ENCODE data around the gene ASB18. TPM values are rescaled to one million over a fixed set of nuclear protein-coding genes. Genes with fewer than 3 reads are reported as not detected.

The ASB18 gene
- not detected for total RNA-seq

GRCh38 chr2:236264256-236264655 lies at the start of gene ASB18:
ASB18 (minus strand) TSS chr2:236264406; CDS start chr2:236264345, 61 bp downstream.
- H3K9me3 Mint-ChIP-seq: peaks cover 4% of the 10 kb centered on the region
- H3K4me3 Mint-ChIP-seq: no peak within 1 kb of the TSS
- no peaks in the 10 kb centered on the region for H3K4me1 Mint-ChIP-seq
- no peak for DNase-seq
- H3K27me3 Mint-ChIP-seq: peaks cover 32% of the 10 kb centered on the region
- no peaks in the 10 kb centered on the region for H3K36me3 Mint-ChIP-seq
- no peak within 1 kb of the TSS for H3K27ac Mint-ChIP-seq

- Mint-ChIP-seq H3K4me3 (no peak overlapping the region), H3K9me3 (peaks cover 11% of the 10 kb centered on the region), H3K36me3 (no peaks in the 10 kb centered on the region), H3K4me1 (no peaks in the 10 kb centered on the region), H3K27me3 (no peaks in the 10 kb centered on the region), H3K27ac (no peak overlapping the region)
- DNase-seq: no peak
Observed at GRCh38 chr2:236311286-236311685, 47.1 kb upstream of the ASB18 start.

- no peaks in the 10 kb centered on the region for H3K36me3 Mint-ChIP-seq
- no peak overlapping the region for H3K4me3 Mint-ChIP-seq
- no peaks in the 10 kb centered on the region for H3K27me3 Mint-ChIP-seq
- H3K27ac Mint-ChIP-seq: no peak overlapping the region
- DNase-seq: no peak
- H3K9me3 Mint-ChIP-seq: peaks cover 11% of the 10 kb centered on the region
- H3K4me1 Mint-ChIP-seq: no peaks in the 10 kb centered on the region
Observed at GRCh38 chr2:236309669-236310029, 45.4 kb upstream of the ASB18 start.

- H3K4me1 Mint-ChIP-seq: no peaks in the 10 kb centered on the region
- no peak for DNase-seq
- H3K36me3 Mint-ChIP-seq: no peaks in the 10 kb centered on the region
- no peaks in the 10 kb centered on the region for H3K27me3 Mint-ChIP-seq
- H3K4me3 Mint-ChIP-seq: no peak overlapping the region
- peaks cover 11% of the 10 kb centered on the region for H3K9me3 Mint-ChIP-seq
- H3K27ac Mint-ChIP-seq: no peak overlapping the region
Observed at GRCh38 chr2:236308855-236309668, 44.9 kb upstream of the ASB18 start.

- H3K27me3 Mint-ChIP-seq: no peaks in the 10 kb centered on the region
- H3K4me3 Mint-ChIP-seq: no peak overlapping the region
- peaks cover 5% of the 10 kb centered on the region for H3K9me3 Mint-ChIP-seq
- no peaks in the 10 kb centered on the region for H3K4me1 Mint-ChIP-seq
- DNase-seq: no peak
- H3K36me3 Mint-ChIP-seq: no peaks in the 10 kb centered on the region
- H3K27ac Mint-ChIP-seq: no peak overlapping the region
Observed at GRCh38 chr2:236307641-236308040, 43.4 kb upstream of the ASB18 start.

- H3K9me3 Mint-ChIP-seq: peaks cover 3% of the 10 kb centered on the region
- H3K27me3 Mint-ChIP-seq: no peaks in the 10 kb centered on the region
- no peaks in the 10 kb centered on the region for H3K36me3 Mint-ChIP-seq
- no peak overlapping the region for H3K4me3 Mint-ChIP-seq
- no peak overlapping the region for H3K27ac Mint-ChIP-seq
- no peak for DNase-seq
- no peaks in the 10 kb centered on the region for H3K4me1 Mint-ChIP-seq
Observed at GRCh38 chr2:236306825-236307540, 42.8 kb upstream of the ASB18 start.

- H3K9me3 Mint-ChIP-seq: no peaks in the 10 kb centered on the region
- H3K27ac Mint-ChIP-seq: no peak overlapping the region
- H3K4me3 Mint-ChIP-seq: no peak overlapping the region
- H3K36me3 Mint-ChIP-seq: no peaks in the 10 kb centered on the region
- H3K27me3 Mint-ChIP-seq: no peaks in the 10 kb centered on the region
- H3K4me1 Mint-ChIP-seq: no peaks in the 10 kb centered on the region
- DNase-seq: no peak
Observed at GRCh38 chr2:236305964-236306605, 41.9 kb upstream of the ASB18 start.

- no peak for DNase-seq
- Mint-ChIP-seq H3K4me3 (no peak overlapping the region), H3K27me3 (no peaks in the 10 kb centered on the region), H3K36me3 (no peaks in the 10 kb centered on the region), H3K9me3 (no peaks in the 10 kb centered on the region), H3K4me1 (no peaks in the 10 kb centered on the region), H3K27ac (no peak overlapping the region)
Observed at GRCh38 chr2:236305531-236305930, 41.3 kb upstream of the ASB18 start.

GRCh38 chr2:236303935-236304334 lies 39.7 kb upstream of the ASB18 start:
- Mint-ChIP-seq H3K27ac (no peak overlapping the region), H3K4me1 (no peaks in the 10 kb centered on the region), H3K9me3 (no peaks in the 10 kb centered on the region), H3K27me3 (no peaks in the 10 kb centered on the region), H3K36me3 (no peaks in the 10 kb centered on the region), H3K4me3 (no peak overlapping the region)
- no peak for DNase-seq

- no peaks in the 10 kb centered on the region for H3K36me3 Mint-ChIP-seq
- no peak overlapping the region for H3K27ac Mint-ChIP-seq
- H3K4me3 Mint-ChIP-seq: no peak overlapping the region
- no peaks in the 10 kb centered on the region for H3K4me1 Mint-ChIP-seq
- peaks cover under 1% of the 10 kb centered on the region for H3K27me3 Mint-ChIP-seq
- H3K9me3 Mint-ChIP-seq: no peaks in the 10 kb centered on the region
- no peak for DNase-seq
Observed at GRCh38 chr2:236302555-236302954, 38.3 kb upstream of the ASB18 start.

GRCh38 chr2:236298924-236299475 lies 34.8 kb upstream of the ASB18 start:
- Mint-ChIP-seq H3K27me3 (peaks cover 5% of the 10 kb centered on the region), H3K27ac (no peak overlapping the region), H3K4me3 (no peak overlapping the region), H3K4me1 (no peaks in the 10 kb centered on the region), H3K9me3 (no peaks in the 10 kb centered on the region), H3K36me3 (no peaks in the 10 kb centered on the region)
- no peak for DNase-seq

GRCh38 chr2:236295481-236295880 lies 31.3 kb upstream of the ASB18 start:
- Mint-ChIP-seq H3K4me1 (no peaks in the 10 kb centered on the region), H3K4me3 (no peak overlapping the region), H3K9me3 (no peaks in the 10 kb centered on the region), H3K27ac (no peak overlapping the region), H3K36me3 (no peaks in the 10 kb centered on the region), H3K27me3 (peaks cover 19% of the 10 kb centered on the region)
- no peak for DNase-seq

GRCh38 chr2:236294647-236295046 lies 30.4 kb upstream of the ASB18 start:
- Mint-ChIP-seq H3K4me1 (no peaks in the 10 kb centered on the region), H3K9me3 (no peaks in the 10 kb centered on the region), H3K36me3 (no peaks in the 10 kb centered on the region), H3K27ac (no peak overlapping the region), H3K4me3 (no peak overlapping the region), H3K27me3 (peaks cover 22% of the 10 kb centered on the region)
- DNase-seq: no peak

GRCh38 chr2:236293241-236293810 lies 29.1 kb upstream of the ASB18 start:
- no peaks in the 10 kb centered on the region for H3K4me1 Mint-ChIP-seq
- H3K9me3 Mint-ChIP-seq: no peaks in the 10 kb centered on the region
- DNase-seq: no peak
- no peak overlapping the region for H3K4me3 Mint-ChIP-seq
- H3K27ac Mint-ChIP-seq: no peak overlapping the region
- H3K36me3 Mint-ChIP-seq: no peaks in the 10 kb centered on the region
- peaks cover 30% of the 10 kb centered on the region for H3K27me3 Mint-ChIP-seq

GRCh38 chr2:236291911-236292310 lies 27.7 kb upstream of the ASB18 start:
- DNase-seq: no peak
- H3K4me3 Mint-ChIP-seq: no peak overlapping the region
- peaks cover 34% of the 10 kb centered on the region for H3K27me3 Mint-ChIP-seq
- H3K4me1 Mint-ChIP-seq: no peaks in the 10 kb centered on the region
- H3K27ac Mint-ChIP-seq: no peak overlapping the region
- H3K36me3 Mint-ChIP-seq: no peaks in the 10 kb centered on the region
- H3K9me3 Mint-ChIP-seq: no peaks in the 10 kb centered on the region

All from activated naive CD8-positive, alpha-beta T cell treated with anti-CD3 and anti-CD28 coated beads for 36 hours (primary cell).